ENCODE measurements around the gene CTCF. TPM values are rescaled to one million over a fixed set of nuclear protein-coding genes. Genes with fewer than 3 reads are reported as not detected.

Gene CTCF
- total RNA-seq, 5 donors from 2014 or later (not counting 1 experiment from before 2014, with no cell fraction given) = 55.3 to 69.0 (median 64.0) TPM

GRCh38 chr16:67645397-67646121, 83.2 kb downstream of the CTCF start:
- Histone ChIP-seq H3K4me3 (ENCODE audit: control insufficient read depth in 1 of 2, extremely low read depth in 1 of 2, low read length in 1 of 2) (peak overlapping the region; percentile 63 to 79), H3K27me3 (replicated peaks in 1 of 2; ENCODE audit: control insufficient read depth in 2 of 2, extremely low read depth in 1 of 2, insufficient read depth in 2 of 2, low read length in 1 of 2) (no peaks in the 10 kb centered on the region), H3K4me1 (ENCODE audit: control insufficient read depth in 1 of 2, extremely low read depth in 1 of 2, insufficient read depth in 2 of 2, low read length in 2 of 2) (peaks cover 0 to 33% of the 10 kb centered on the region in 2 experiments), H3K27ac (ENCODE audit: low read length) (peak overlapping the region; percentile 80), H3K9me3 (no peaks in the 10 kb centered on the region), H3K36me3 (ENCODE audit: control insufficient read depth in 2 of 2, extremely low read depth in 1 of 2, insufficient read depth in 1 of 2, low read length in 1 of 2) (peaks cover 3 to 43% of the 10 kb centered on the region in 2 donors)
- peaks cover 9% of the 10 kb centered on the region for H3K36me3 Mint-ChIP-seq
- peaks cover 14 to 21% (median 20%) of the 10 kb centered on the region in 3 donors for H3K4me1 Mint-ChIP-seq
- ChIA-PET CTCF (interaction anchor here (0.5 to 4.3 kb wide), 18 partner anchors 15 to 1553 kb away, joined by 3 to 44 read pairs (median 4); partner anchors contain the start of genes ACD (in 1 of the 2) and PARD6A (in 1 of the 2)), POLR2A (interaction anchor here in 1 of 2 donors (0.9 kb wide), 1 partner anchor 14 kb away, joined by 4 read pairs; the partner anchor contains the start of gene ACD)
- DNase-seq (peak in 6 of 35 experiments; percentile 14 to 40 (median 28)), ATAC-seq (replicated peaks in 1 of 4) (peak; percentile 1 to 31 (median 12))
- 38% methylated on average over 15 of the region's 15 CpGs for WGBS (ENCODE audit: insufficient coverage)
- no peaks in the 10 kb centered on the region for H3K9me3 Mint-ChIP-seq
- H3K27ac Mint-ChIP-seq = peak overlapping the region; percentile 94 to 95
- H3K27me3 Mint-ChIP-seq = no peaks in the 10 kb centered on the region
- peak overlapping the region; percentile 81 to 86 (median 83) for H3K4me3 Mint-ChIP-seq

GRCh38 chr16:67647111-67647651, 84.9 kb downstream of the CTCF start:
- Histone ChIP-seq H3K4me1 (ENCODE audit: control insufficient read depth in 1 of 2, extremely low read depth in 1 of 2, insufficient read depth in 2 of 2, low read length in 2 of 2) (peaks cover 0 to 33% of the 10 kb centered on the region in 2 experiments), H3K36me3 (ENCODE audit: control insufficient read depth in 2 of 2, extremely low read depth in 1 of 2, insufficient read depth in 1 of 2, low read length in 1 of 2) (peaks cover 13 to 60% of the 10 kb centered on the region in 2 donors), H3K9me3 (no peaks in the 10 kb centered on the region), H3K4me3 (ENCODE audit: control insufficient read depth in 1 of 2, extremely low read depth in 1 of 2, low read length in 1 of 2) (no peak overlapping the region), H3K27me3 (replicated peaks in 1 of 2; ENCODE audit: control insufficient read depth in 2 of 2, extremely low read depth in 1 of 2, insufficient read depth in 2 of 2, low read length in 1 of 2) (no peaks in the 10 kb centered on the region), H3K27ac (ENCODE audit: low read length) (peak overlapping the region; percentile 12)
- POLR2A ChIA-PET = no interaction called here
- H3K4me3 Mint-ChIP-seq = peak overlapping the region in 1 of 3 donors; percentile 81
- CTCF ChIA-PET = no interaction called here
- ATAC-seq (replicated peaks in 1 of 4) = no peak
- 92% methylated on average over 15 of the region's 15 CpGs for WGBS (ENCODE audit: insufficient coverage)
- no peak for DNase-seq
- H3K27ac Mint-ChIP-seq = peak overlapping the region in 1 of 2 donors; percentile 85
- peaks cover 22% of the 10 kb centered on the region for H3K36me3 Mint-ChIP-seq
- H3K4me1 Mint-ChIP-seq = peaks cover 18 to 26% (median 21%) of the 10 kb centered on the region in 3 donors
- no peaks in the 10 kb centered on the region for H3K27me3 Mint-ChIP-seq
- H3K9me3 Mint-ChIP-seq = no peaks in the 10 kb centered on the region

- no peaks in the 10 kb centered on the region for H3K9me3 ChIP-seq
- no peaks in the 10 kb centered on the region for H3K27me3 ChIP-seq (replicated peaks in 1 of 2; ENCODE audit: control insufficient read depth in 2 of 2, extremely low read depth in 1 of 2, insufficient read depth in 2 of 2, low read length in 1 of 2)
- WGBS (ENCODE audit: insufficient coverage) = no CpG with 5 or more reads among the region's 13 CpGs
- no peak for DNase-seq
- H3K4me3 ChIP-seq (ENCODE audit: control insufficient read depth in 1 of 2, extremely low read depth in 1 of 2, low read length in 1 of 2) = no peak overlapping the region
- CTCF ChIA-PET = no interaction called here
- H3K27ac Mint-ChIP-seq = peak overlapping the region in 1 of 2 donors; percentile 85
- H3K4me1 Mint-ChIP-seq = peaks cover 18 to 26% (median 21%) of the 10 kb centered on the region in 3 donors
- H3K27me3 Mint-ChIP-seq = no peaks in the 10 kb centered on the region
- peaks cover 0 to 33% of the 10 kb centered on the region in 2 experiments for H3K4me1 ChIP-seq (ENCODE audit: control insufficient read depth in 1 of 2, extremely low read depth in 1 of 2, insufficient read depth in 2 of 2, low read length in 2 of 2)
- peaks cover 24% of the 10 kb centered on the region for H3K36me3 Mint-ChIP-seq
- no peak overlapping the region for H3K4me3 Mint-ChIP-seq
- POLR2A ChIA-PET = interaction anchor here in 1 of 2 donors (0.5 kb wide), 1 partner anchor 25 kb away, joined by 4 read pairs; no protein-coding TSS in a partner anchor
- no peak for ATAC-seq (replicated peaks in 1 of 4)
- H3K27ac ChIP-seq (ENCODE audit: low read length) = peak overlapping the region; percentile 12
- H3K36me3 ChIP-seq (ENCODE audit: control insufficient read depth in 2 of 2, extremely low read depth in 1 of 2, insufficient read depth in 1 of 2, low read length in 1 of 2) = peaks cover 13 to 64% of the 10 kb centered on the region in 2 donors
- H3K9me3 Mint-ChIP-seq = no peaks in the 10 kb centered on the region
Observed at GRCh38 chr16:67647681-67648080, 85.4 kb downstream of the CTCF start.

GRCh38 chr16:67648088-67648763, 85.9 kb downstream of the CTCF start:
- no peaks in the 10 kb centered on the region for H3K9me3 Mint-ChIP-seq
- Histone ChIP-seq H3K4me1 (ENCODE audit: control insufficient read depth in 1 of 2, extremely low read depth in 1 of 2, insufficient read depth in 2 of 2, low read length in 2 of 2) (peaks cover 0 to 33% of the 10 kb centered on the region in 2 experiments), H3K4me3 (ENCODE audit: control insufficient read depth in 1 of 2, extremely low read depth in 1 of 2, low read length in 1 of 2) (no peak overlapping the region), H3K36me3 (ENCODE audit: control insufficient read depth in 2 of 2, extremely low read depth in 1 of 2, insufficient read depth in 1 of 2, low read length in 1 of 2) (peaks cover 15 to 65% of the 10 kb centered on the region in 2 donors), H3K27me3 (replicated peaks in 1 of 2; ENCODE audit: control insufficient read depth in 2 of 2, extremely low read depth in 1 of 2, insufficient read depth in 2 of 2, low read length in 1 of 2) (no peaks in the 10 kb centered on the region), H3K9me3 (no peaks in the 10 kb centered on the region), H3K27ac (ENCODE audit: low read length) (no peak overlapping the region)
- DNase-seq (no peak), ATAC-seq (replicated peaks in 1 of 4) (no peak)
- peaks cover 24% of the 10 kb centered on the region for H3K36me3 Mint-ChIP-seq
- H3K27ac Mint-ChIP-seq = no peak overlapping the region
- H3K4me3 Mint-ChIP-seq = no peak overlapping the region
- 97% methylated on average over 23 of the region's 65 CpGs for WGBS (ENCODE audit: insufficient coverage)
- H3K27me3 Mint-ChIP-seq = no peaks in the 10 kb centered on the region
- ChIA-PET CTCF (no interaction called here), POLR2A (interaction anchor here in 1 of 2 donors (0.5 kb wide), 1 partner anchor 25 kb away, joined by 4 read pairs; no protein-coding TSS in a partner anchor)
- peaks cover 18 to 26% (median 21%) of the 10 kb centered on the region in 3 donors for H3K4me1 Mint-ChIP-seq

GRCh38 chr16:67648764-67649407, 86.6 kb downstream of the CTCF start:
- Histone ChIP-seq H3K27me3 (replicated peaks in 1 of 2; ENCODE audit: control insufficient read depth in 2 of 2, extremely low read depth in 1 of 2, insufficient read depth in 2 of 2, low read length in 1 of 2) (no peaks in the 10 kb centered on the region), H3K4me3 (ENCODE audit: control insufficient read depth in 1 of 2, extremely low read depth in 1 of 2, low read length in 1 of 2) (no peak overlapping the region), H3K36me3 (ENCODE audit: control insufficient read depth in 2 of 2, extremely low read depth in 1 of 2, insufficient read depth in 1 of 2, low read length in 1 of 2) (peaks cover 18 to 68% of the 10 kb centered on the region in 2 donors), H3K4me1 (ENCODE audit: control insufficient read depth in 1 of 2, extremely low read depth in 1 of 2, insufficient read depth in 2 of 2, low read length in 2 of 2) (peaks cover 0 to 33% of the 10 kb centered on the region in 2 experiments), H3K9me3 (no peaks in the 10 kb centered on the region), H3K27ac (ENCODE audit: low read length) (no peak overlapping the region)
- Mint-ChIP-seq H3K4me1 (peaks cover 18 to 25% (median 21%) of the 10 kb centered on the region in 3 donors), H3K36me3 (peaks cover 24% of the 10 kb centered on the region), H3K4me3 (no peak overlapping the region), H3K27me3 (no peaks in the 10 kb centered on the region), H3K9me3 (no peaks in the 10 kb centered on the region), H3K27ac (no peak overlapping the region)
- ATAC-seq (replicated peaks in 1 of 4) (no peak), DNase-seq (no peak)
- 98% methylated on average over 29 of the region's 35 CpGs for WGBS (ENCODE audit: insufficient coverage)
- POLR2A ChIA-PET = no interaction called here
- CTCF ChIA-PET = interaction anchor here in 1 of 2 donors (0.7 kb wide), 1 partner anchor 103 kb away, joined by 4 read pairs; no protein-coding TSS in a partner anchor

All from T-cell (primary cell).